Kidney capillary endothelial cell (primary cell): Measurements from ENCODE around the gene GHSR.

Experiments
- DNase-seq: peaks from one replicate; pipeline ENCODE4 v3.0.0-alpha.2; 2018; ENCODE audit warnings: low spot score

Gene GHSR

GRCh38 chr3:172437713-172438112 lies 10.5 kb downstream of the GHSR start:
- DNase-seq, result no peak

DNA sequence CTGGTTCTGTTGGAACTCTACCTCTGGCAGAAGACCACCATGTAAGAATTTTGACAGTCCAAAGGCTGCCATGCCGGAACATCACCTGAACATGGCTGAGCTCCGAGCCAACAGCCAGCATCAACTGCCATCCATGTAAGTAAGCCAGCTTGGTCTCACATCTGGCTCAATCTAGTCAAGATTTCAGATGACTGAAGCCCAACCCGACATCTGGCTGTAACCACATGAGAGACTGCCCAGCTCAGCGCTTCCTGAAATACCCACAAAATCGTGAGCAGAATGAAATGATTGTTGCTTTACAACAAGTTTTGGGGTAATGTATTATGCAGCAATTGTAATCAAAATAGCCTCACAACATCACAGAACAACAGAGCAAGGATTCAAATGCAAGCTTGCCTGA lies 32.9 kb downstream of the GHSR start:
- no peak for DNase-seq

DNA sequence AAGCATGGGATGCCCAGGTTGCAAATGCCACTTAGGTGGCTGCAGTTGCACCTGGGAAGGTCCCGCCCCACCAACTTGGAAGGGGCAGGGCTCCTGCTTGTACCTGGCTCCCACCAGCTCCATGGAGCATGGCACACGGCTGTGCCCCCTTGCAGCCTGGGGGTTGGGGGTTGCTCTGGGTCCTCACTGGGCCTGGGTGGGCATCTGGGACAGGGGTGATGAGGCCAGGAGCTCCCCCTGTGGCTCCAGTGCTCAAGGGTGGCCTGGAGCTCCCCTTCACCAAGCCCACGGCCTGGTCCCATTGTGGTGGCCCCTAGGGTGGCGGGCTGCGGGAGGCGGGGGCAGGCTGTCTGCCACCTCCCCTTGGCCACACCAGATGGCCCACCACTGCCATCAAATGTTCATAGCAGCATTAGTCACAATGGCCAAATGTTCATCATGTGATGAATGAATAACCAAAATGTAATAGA lies 36.7 kb downstream of the GHSR start:
- DNase-seq, result no peak

DNA sequence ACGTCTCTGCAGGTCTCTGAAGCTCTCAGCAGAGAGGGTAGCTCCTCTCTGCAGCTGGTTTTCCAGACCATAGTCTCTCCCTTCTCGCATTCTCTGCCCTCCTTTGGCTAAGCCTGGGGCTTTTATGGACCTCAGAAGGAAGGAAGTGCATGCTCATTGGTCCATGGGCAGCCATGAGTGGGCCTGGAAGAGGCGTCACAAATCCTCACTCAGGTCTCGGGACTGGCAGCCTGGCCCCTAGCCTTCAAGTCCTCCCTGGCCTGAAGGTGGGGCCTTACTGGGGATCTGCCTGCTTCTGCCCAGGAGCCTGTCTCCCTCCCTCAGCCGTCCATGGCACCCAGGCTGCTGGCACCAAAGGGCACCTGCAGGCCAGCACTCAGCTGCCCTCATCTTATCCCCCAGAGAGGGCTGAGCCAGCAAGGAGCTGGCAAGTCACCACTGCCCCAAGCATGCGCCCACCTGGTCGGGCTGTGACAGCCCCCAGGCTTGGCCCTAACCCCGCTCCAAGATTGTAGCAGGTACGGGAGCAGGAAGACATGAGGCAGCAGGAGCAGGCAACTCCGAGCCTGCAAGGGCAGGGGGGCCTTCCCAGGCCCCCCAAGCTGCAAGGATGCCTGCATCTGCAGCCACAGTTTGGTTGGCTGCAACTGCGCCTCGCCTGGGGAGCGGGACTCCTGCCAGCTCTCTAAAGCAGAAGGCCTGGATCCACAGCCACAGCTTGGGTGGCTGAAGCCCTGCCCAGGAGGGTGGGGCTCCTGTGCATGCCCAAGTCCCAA lies 37.4 kb downstream of the GHSR start:
- no peak for DNase-seq

- no peak for DNase-seq
Measured at GRCh38 chr3:172407872-172408271, 40.4 kb downstream of the GHSR start.

DNA sequence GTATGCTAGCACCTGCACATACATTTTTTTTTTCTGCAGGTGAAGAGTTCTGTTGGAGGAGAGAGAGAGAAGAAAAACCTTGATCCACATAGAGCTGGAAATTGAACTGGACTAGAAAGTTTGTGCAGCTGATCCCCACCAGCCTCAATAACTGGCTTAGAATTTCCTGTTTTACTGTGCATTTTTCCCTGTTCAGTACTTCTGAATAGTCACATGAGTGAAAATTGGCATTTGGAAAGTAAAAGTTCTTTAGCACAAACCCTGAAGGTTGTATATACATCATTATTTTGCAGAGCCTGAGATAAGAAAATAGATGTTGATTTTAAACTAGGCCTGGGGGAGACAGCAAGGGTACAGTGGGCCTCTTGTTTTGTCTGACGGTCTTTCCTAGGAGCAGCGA lies 42.3 kb downstream of the GHSR start:
- DNase-seq, result no peak

DNA sequence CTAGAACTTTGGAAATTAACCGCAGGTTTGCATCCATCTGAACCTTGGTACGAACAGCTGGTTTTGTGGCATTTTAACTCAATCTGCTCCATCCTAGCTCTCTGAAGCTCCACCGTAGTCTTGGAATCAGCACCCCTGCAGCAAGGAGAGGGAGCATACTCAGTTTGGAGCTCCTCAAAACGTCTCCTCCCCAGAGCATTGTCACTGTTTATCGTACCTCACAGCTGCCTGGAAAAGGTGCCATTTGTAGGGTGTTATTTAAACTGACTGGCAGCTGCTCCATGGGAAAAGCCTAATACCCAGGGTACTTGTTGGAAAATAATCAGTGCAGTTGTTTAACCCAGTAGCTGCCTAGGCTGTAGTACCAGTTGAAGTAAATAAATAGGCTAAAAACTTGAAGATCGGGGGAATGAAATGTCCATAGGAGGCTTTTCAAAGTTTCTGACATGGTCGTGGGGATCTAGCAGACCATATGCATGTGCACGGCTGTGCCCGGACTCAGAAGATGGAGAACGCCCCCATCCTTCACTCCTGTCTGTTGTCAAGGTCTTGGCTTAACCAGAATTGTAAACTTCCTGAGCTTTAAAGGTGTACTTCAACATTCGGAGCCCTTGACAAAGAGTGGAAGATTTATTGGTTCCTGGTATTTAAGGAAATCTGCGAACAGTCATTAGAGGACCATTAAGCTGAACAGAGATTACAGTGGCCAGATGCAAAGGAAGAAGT lies 43.9 kb downstream of the GHSR start:
- no peak for DNase-seq

GRCh38 chr3:172402892-172403643 lies 45.2 kb downstream of the GHSR start:
- DNase-seq, result no peak

- DNase-seq, result no peak
Measured at GRCh38 chr3:172402090-172402489, 46.2 kb downstream of the GHSR start.

- DNase-seq, result no peak
Measured at GRCh38 chr3:172398484-172398883, 49.8 kb downstream of the GHSR start.

GRCh38 chr3:172397716-172398405 lies 50.4 kb downstream of the GHSR start:
- no peak for DNase-seq

DNA sequence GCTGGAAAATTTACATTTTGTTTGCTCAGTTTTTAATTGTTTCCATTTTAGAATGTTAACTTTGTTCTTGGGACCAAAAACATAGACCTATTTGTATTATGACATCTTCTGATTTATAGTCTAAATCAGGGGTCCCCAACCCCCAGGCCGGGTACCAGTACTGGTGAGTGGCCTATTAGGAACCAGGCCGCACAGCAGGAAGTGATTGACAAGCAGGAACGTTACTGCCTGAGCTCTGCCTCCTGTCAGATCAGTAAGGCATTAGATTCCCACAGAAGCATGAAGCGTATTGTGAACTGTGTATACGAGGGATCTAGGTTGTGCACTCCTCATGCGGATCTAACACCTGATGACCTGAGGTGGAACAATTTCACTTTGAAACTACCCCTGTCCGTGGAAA lies 51.9 kb downstream of the GHSR start:
- no peak for DNase-seq

DNA sequence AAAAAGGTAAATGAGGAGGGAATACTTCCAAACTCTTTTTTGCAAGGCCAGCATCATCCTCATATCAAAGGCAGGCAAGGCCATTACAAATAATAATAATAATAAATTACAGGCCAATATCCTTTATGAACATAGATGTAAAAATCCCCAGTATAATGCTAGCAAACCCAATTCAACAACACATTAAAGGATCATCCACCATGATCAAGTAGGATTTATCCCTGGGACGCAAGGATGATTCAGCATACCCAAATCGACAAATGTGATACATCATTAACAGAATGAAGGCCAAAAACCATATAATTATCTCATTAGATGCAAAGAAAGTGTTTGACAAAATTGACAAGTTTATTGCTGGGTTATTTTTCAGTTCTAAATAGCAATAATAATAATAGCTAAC lies 53.6 kb downstream of the GHSR start:
- DNase-seq, result no peak
